BJ (cell line): ENCODE measurements around the gene HCFC1. TPM values are rescaled to one million over a fixed set of nuclear protein-coding genes. Genes with fewer than 3 reads are reported as not detected.
"Not testable (repeated sequence)": the region's sequence is repeated elsewhere in the genome, so short reads cannot be mapped to it uniquely, and the experiment has no call there.

ENCODE experiments used
- CTCF ChIA-PET: fragments of 350-600 bp; formaldehyde crosslinking; extraction: SDS; loops from one replicate; lab custom pipeline; 2021; ENCODE audit warnings: antibody characterized with exemption, inconsistent platforms; lab: Yijun Ruan, JAX
- POLR2A ChIA-PET: fragments of 300-600 bp; sonication (Branson Sonifier 250); formaldehyde crosslinking; extraction: SDS; loops from one replicate; lab custom pipeline; 2021; ENCODE audit warnings: antibody characterized with exemption; lab: Charles Lee
- DNase-seq: peaks from one replicate; pipeline ENCODE4 v3.0.0-alpha.2; 2011; ENCODE audit warnings: low read depth
- H3K27me3 ChIP-seq: 2 replicates; pipeline ENCODE4 v1.6.0; 2011; ENCODE audit warnings: low read length; ENCODE audit not compliant: control insufficient read depth, insufficient read depth
- H3K36me3 ChIP-seq: 2 replicates; pipeline ENCODE4 v1.5.1; 2011; ENCODE audit warnings: low read length; ENCODE audit not compliant: control insufficient read depth, insufficient read depth
- H3K4me3 ChIP-seq: 2 replicates; pipeline ENCODE4 v1.5.1; 2011; ENCODE audit warnings: low read depth, mild to moderate bottlenecking, control low read depth, low read length
- polyA plus RNA-seq: library from polyadenylated mRNA; depleted of rRNA; stranded (reverse); fragments of >200 nt; gene quantifications from 2 replicates; pipeline ENCODE4 v1.2.3, GENCODE V29; 2011
- TF ChIP-seq, protein P1 (sequence below): IDR thresholded peaks from 2 replicates; pipeline ENCODE4 v1.5.1; 2011; ENCODE audit warnings: low read depth, mild to moderate bottlenecking, control low read depth, inconsistent platforms, low read length, moderate library complexity; ENCODE audit not compliant: insufficient read depth

The HCFC1 gene
- polyA plus RNA-seq, 1 experiment, result 3.3 TPM

GRCh38 chrX:153981771-153982533 lies 10.3 kb upstream of the HCFC1 start:
- DNase-seq, result no peak
- POLR2A ChIA-PET, result interaction anchor here (0.6 kb wide), 1 partner anchor 59 kb away, joined by 4 read pairs; no protein-coding TSS in a partner anchor
- TF ChIP-seq, protein P1, sequence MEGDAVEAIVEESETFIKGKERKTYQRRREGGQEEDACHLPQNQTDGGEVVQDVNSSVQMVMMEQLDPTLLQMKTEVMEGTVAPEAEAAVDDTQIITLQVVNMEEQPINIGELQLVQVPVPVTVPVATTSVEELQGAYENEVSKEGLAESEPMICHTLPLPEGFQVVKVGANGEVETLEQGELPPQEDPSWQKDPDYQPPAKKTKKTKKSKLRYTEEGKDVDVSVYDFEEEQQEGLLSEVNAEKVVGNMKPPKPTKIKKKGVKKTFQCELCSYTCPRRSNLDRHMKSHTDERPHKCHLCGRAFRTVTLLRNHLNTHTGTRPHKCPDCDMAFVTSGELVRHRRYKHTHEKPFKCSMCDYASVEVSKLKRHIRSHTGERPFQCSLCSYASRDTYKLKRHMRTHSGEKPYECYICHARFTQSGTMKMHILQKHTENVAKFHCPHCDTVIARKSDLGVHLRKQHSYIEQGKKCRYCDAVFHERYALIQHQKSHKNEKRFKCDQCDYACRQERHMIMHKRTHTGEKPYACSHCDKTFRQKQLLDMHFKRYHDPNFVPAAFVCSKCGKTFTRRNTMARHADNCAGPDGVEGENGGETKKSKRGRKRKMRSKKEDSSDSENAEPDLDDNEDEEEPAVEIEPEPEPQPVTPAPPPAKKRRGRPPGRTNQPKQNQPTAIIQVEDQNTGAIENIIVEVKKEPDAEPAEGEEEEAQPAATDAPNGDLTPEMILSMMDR, result no peak
- CTCF ChIA-PET, result interaction anchor here (0.8 kb wide), 1 partner anchor 20 kb away, joined by 4 read pairs; no protein-coding TSS in a partner anchor
- H3K36me3 ChIP-seq, result no peaks in the 10 kb centered on the region
- no peaks in the 10 kb centered on the region for H3K27me3 ChIP-seq
- no peak overlapping the region for H3K4me3 ChIP-seq

DNA sequence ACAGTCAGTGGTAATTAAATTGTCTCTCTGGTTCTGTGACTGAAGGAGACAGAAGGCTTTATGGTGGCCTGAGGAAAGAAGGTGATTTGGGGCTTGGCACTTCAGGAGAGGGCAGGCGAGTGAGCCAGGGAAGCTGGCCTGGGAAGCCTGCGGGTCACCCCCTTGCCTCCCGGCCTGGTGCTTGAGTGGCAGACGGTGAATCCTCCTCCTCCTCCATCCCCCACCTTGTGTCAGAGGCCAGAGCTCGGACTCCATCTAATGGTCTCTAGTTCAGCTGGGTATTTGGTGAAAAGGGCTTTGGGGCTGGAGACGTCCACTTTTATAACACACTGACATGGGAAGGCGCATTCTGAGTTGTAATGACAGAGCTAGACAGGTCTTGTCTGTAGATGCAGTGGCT lies 9.6 kb upstream of the HCFC1 start:
- Histone ChIP-seq H3K36me3 (no peaks in the 10 kb centered on the region), H3K4me3 (no peak overlapping the region), H3K27me3 (no peaks in the 10 kb centered on the region)
- CTCF ChIA-PET, result interaction anchor here (0.8 kb wide), 1 partner anchor 21 kb away, joined by 4 read pairs; no protein-coding TSS in a partner anchor
- TF ChIP-seq, protein P1, result no peak
- POLR2A ChIA-PET, result interaction anchor here (0.6 kb wide), 1 partner anchor 59 kb away, joined by 4 read pairs; no protein-coding TSS in a partner anchor
- DNase-seq, result no peak

- H3K36me3 ChIP-seq, CTCF ChIA-PET, H3K27me3 ChIP-seq, H3K4me3 ChIP-seq, DNase-seq: not testable (repeated sequence)
- POLR2A ChIA-PET, result interaction anchor here (0.8 kb wide), 1 partner anchor 60 kb away, joined by 11 read pairs; no protein-coding TSS in a partner anchor
Observed at GRCh38 chrX:153980394-153980793, 8.8 kb upstream of the HCFC1 start.

DNA sequence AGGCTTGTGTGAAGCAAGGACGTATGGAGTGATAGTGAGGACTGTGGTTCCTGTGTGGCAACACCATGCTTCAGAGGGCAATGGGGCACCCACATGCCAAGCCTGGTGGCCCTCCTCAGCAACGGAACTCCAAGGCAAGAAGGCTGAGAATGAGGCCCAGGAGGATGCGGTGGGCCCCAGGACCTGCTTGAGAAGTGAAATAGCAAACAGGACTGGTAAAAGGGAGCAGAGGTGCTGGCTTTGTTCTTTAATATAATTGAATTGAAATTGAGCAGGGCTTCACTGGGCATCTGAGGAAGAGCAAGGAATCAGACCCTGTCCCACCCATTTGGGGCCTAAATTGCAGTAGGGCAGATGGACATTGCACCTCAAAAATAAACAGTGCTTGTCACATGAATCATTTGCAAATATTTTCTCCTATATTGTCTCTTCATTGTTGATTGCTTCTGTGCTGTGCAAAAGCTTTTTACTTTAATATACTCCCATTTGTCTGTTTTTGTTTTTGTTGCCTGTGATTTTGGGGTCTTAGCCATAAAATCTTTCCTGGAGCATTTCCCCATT lies 3.2 kb upstream of the HCFC1 start:
- Histone ChIP-seq H3K36me3 (no peaks in the 10 kb centered on the region), H3K4me3 (no peak overlapping the region), H3K27me3 (no peaks in the 10 kb centered on the region)
- DNase-seq, result no peak
- TF ChIP-seq, protein P1, result no peak
- ChIA-PET POLR2A (no interaction called here), CTCF (interaction anchor here (0.9 to 1.5 kb wide), 2 partner anchors 39 to 41 kb away, joined by 3 to 7 read pairs; no protein-coding TSS in a partner anchor)

- DNase-seq, result no peak
- TF ChIP-seq, protein P1, result no peak
- no peaks in the 10 kb centered on the region for H3K27me3 ChIP-seq
- no peaks in the 10 kb centered on the region for H3K36me3 ChIP-seq
- no peak overlapping the region for H3K4me3 ChIP-seq
- CTCF ChIA-PET, result interaction anchor here (0.5 to 1.5 kb wide), 3 partner anchors 39 to 163 kb away, joined by 3 to 7 read pairs (median 3); no protein-coding TSS in a partner anchor
- POLR2A ChIA-PET, result no interaction called here
Observed at GRCh38 chrX:153974003-153974725, 2.5 kb upstream of the HCFC1 start.
